Stimulated activated CD4-positive, alpha-beta T cell treated with anti-CD3 and anti-CD28 coated beads, TNF-alpha, amount 100 ng/mL, for 24 hours (primary cell): ENCODE data around the gene TFAP2A.

Experiments used
- DNase-seq, 3 experiments: peaks; one replicate each; pipeline ENCODE4 v3.0.0-alpha.2; 2020; ENCODE audit warnings: low read depth in 3 of 3

Gene TFAP2A

GRCh38 chr6:10414756-10415616 lies at the start of gene TFAP2A:
Gene TFAP2A, minus strand, starts transcription at chr6:10415074. Its CDS starts 83 bp downstream, at chr6:10414991.
- no peak for DNase-seq

GRCh38 chr6:10463491-10464481 lies 48.9 kb upstream of the TFAP2A start:
- DNase-seq: no peak

- DNase-seq: no peak
Observed at GRCh38 chr6:10463040-10463439, 48.2 kb upstream of the TFAP2A start.

GRCh38 chr6:10461850-10462249 lies 47.0 kb upstream of the TFAP2A start:
- no peak for DNase-seq

GRCh38 chr6:10460096-10460495 lies 45.2 kb upstream of the TFAP2A start:
- DNase-seq: no peak

GRCh38 chr6:10458287-10458686 lies 43.4 kb upstream of the TFAP2A start:
- DNase-seq: no peak

- no peak for DNase-seq
Observed at GRCh38 chr6:10453596-10453995, 38.7 kb upstream of the TFAP2A start.

GRCh38 chr6:10451828-10452509 lies 37.1 kb upstream of the TFAP2A start:
- DNase-seq: no peak

- DNase-seq: no peak
Observed at GRCh38 chr6:10451394-10451793, 36.5 kb upstream of the TFAP2A start.

GRCh38 chr6:10449751-10450150 lies 34.9 kb upstream of the TFAP2A start:
- DNase-seq: no peak

GRCh38 chr6:10448096-10448495 lies 33.2 kb upstream of the TFAP2A start:
- no peak for DNase-seq

GRCh38 chr6:10446548-10446947 lies 31.7 kb upstream of the TFAP2A start:
- DNase-seq: no peak

GRCh38 chr6:10441655-10442009 lies 26.8 kb upstream of the TFAP2A start:
- DNase-seq: no peak

- DNase-seq: no peak
Observed at GRCh38 chr6:10441004-10441654, 26.3 kb upstream of the TFAP2A start.

GRCh38 chr6:10437891-10438290 lies 23.0 kb upstream of the TFAP2A start:
- no peak for DNase-seq

GRCh38 chr6:10434235-10434634 lies 19.4 kb upstream of the TFAP2A start:
- no peak for DNase-seq

- no peak for DNase-seq
Observed at GRCh38 chr6:10433322-10433721, 18.4 kb upstream of the TFAP2A start.

GRCh38 chr6:10431423-10432164 lies 16.7 kb upstream of the TFAP2A start:
- no peak for DNase-seq

- DNase-seq: no peak
Observed at GRCh38 chr6:10429638-10430427, 15.0 kb upstream of the TFAP2A start.

- no peak for DNase-seq
Observed at GRCh38 chr6:10426781-10427279, 12.0 kb upstream of the TFAP2A start.
